ENCODE data around the gene CTCFL.

Gene CTCFL

GRCh38 chr20:57470212-57470522, 54.8 kb downstream of the CTCFL start:
- no peaks in the 10 kb centered on the region for H3K27me3 Mint-ChIP-seq (ENCODE audit: low read depth)
- H3K27ac Mint-ChIP-seq, result no peak overlapping the region
- peaks cover 9% of the 10 kb centered on the region for H3K4me1 Mint-ChIP-seq (ENCODE audit: low read depth)
- no peaks in the 10 kb centered on the region for H3K36me3 Mint-ChIP-seq (ENCODE audit: low read depth)
- H3K4me3 Mint-ChIP-seq, result no peak overlapping the region
- no peak for DNase-seq (ENCODE audit: low spot score)
- H3K9me3 Mint-ChIP-seq, result no peaks in the 10 kb centered on the region

- Mint-ChIP-seq H3K9me3 (no peaks in the 10 kb centered on the region), H3K4me1 (ENCODE audit: low read depth) (peaks cover 9% of the 10 kb centered on the region), H3K36me3 (ENCODE audit: low read depth) (no peaks in the 10 kb centered on the region), H3K27me3 (ENCODE audit: low read depth) (no peaks in the 10 kb centered on the region), H3K27ac (no peak overlapping the region), H3K4me3 (no peak overlapping the region)
- no peak for DNase-seq (ENCODE audit: low spot score)
Observed at GRCh38 chr20:57469418-57470211, 55.3 kb downstream of the CTCFL start.

- peaks cover 8% of the 10 kb centered on the region for H3K4me1 Mint-ChIP-seq (ENCODE audit: low read depth)
- H3K36me3 Mint-ChIP-seq (ENCODE audit: low read depth), result no peaks in the 10 kb centered on the region
- H3K27ac Mint-ChIP-seq, result no peak overlapping the region
- H3K4me3 Mint-ChIP-seq, result no peak overlapping the region
- H3K9me3 Mint-ChIP-seq, result no peaks in the 10 kb centered on the region
- no peak for DNase-seq (ENCODE audit: low spot score)
- H3K27me3 Mint-ChIP-seq (ENCODE audit: low read depth), result no peaks in the 10 kb centered on the region
Observed at GRCh38 chr20:57468523-57469417, 56.2 kb downstream of the CTCFL start.

- Mint-ChIP-seq H3K4me1 (ENCODE audit: low read depth) (no peaks in the 10 kb centered on the region), H3K9me3 (no peaks in the 10 kb centered on the region), H3K27me3 (ENCODE audit: low read depth) (peaks cover 4% of the 10 kb centered on the region), H3K4me3 (no peak overlapping the region), H3K36me3 (ENCODE audit: low read depth) (no peaks in the 10 kb centered on the region), H3K27ac (no peak overlapping the region)
- DNase-seq (ENCODE audit: low spot score), result no peak
Observed at GRCh38 chr20:57467742-57468141, 57.2 kb downstream of the CTCFL start.

- no peaks in the 10 kb centered on the region for H3K9me3 Mint-ChIP-seq
- peaks cover 2% of the 10 kb centered on the region for H3K4me1 Mint-ChIP-seq (ENCODE audit: low read depth)
- DNase-seq (ENCODE audit: low spot score), result no peak
- no peak overlapping the region for H3K27ac Mint-ChIP-seq
- H3K27me3 Mint-ChIP-seq (ENCODE audit: low read depth), result peaks cover 4% of the 10 kb centered on the region
- no peak overlapping the region for H3K4me3 Mint-ChIP-seq
- H3K36me3 Mint-ChIP-seq (ENCODE audit: low read depth), result no peaks in the 10 kb centered on the region
Observed at GRCh38 chr20:57465943-57466342, 59.0 kb downstream of the CTCFL start.

- Mint-ChIP-seq H3K27me3 (ENCODE audit: low read depth) (peaks cover 4% of the 10 kb centered on the region), H3K4me1 (ENCODE audit: low read depth) (peaks cover 2% of the 10 kb centered on the region), H3K4me3 (no peak overlapping the region), H3K36me3 (ENCODE audit: low read depth) (no peaks in the 10 kb centered on the region), H3K9me3 (no peaks in the 10 kb centered on the region), H3K27ac (no peak overlapping the region)
- DNase-seq (ENCODE audit: low spot score), result no peak
Observed at GRCh38 chr20:57465486-57465885, 59.5 kb downstream of the CTCFL start.

- no peak for DNase-seq (ENCODE audit: low spot score)
- no peak overlapping the region for H3K27ac Mint-ChIP-seq
Observed at GRCh38 chr20:57464642-57465211, 60.2 kb downstream of the CTCFL start.

GRCh38 chr20:57462781-57463180, 62.2 kb downstream of the CTCFL start:
- Mint-ChIP-seq H3K36me3 (ENCODE audit: low read depth) (no peaks in the 10 kb centered on the region), H3K27me3 (ENCODE audit: low read depth) (peaks cover 4% of the 10 kb centered on the region), H3K27ac (no peak overlapping the region), H3K4me1 (ENCODE audit: low read depth) (peaks cover 2% of the 10 kb centered on the region), H3K9me3 (no peaks in the 10 kb centered on the region), H3K4me3 (no peak overlapping the region)
- no peak for DNase-seq (ENCODE audit: low spot score)

More at GRCh38 chr20:57464642-57465211, 60.2 kb downstream of the CTCFL start:
- Mint-ChIP-seq H3K36me3 (ENCODE audit: low read depth) (no peaks in the 10 kb centered on the region), H3K9me3 (no peaks in the 10 kb centered on the region), H3K4me3 (no peak overlapping the region), H3K27me3 (ENCODE audit: low read depth) (peaks cover 4% of the 10 kb centered on the region), H3K4me1 (ENCODE audit: low read depth) (peaks cover 2% of the 10 kb centered on the region)

- Mint-ChIP-seq H3K27me3 (ENCODE audit: low read depth) (peaks cover 4% of the 10 kb centered on the region), H3K27ac (no peak overlapping the region), H3K9me3 (no peaks in the 10 kb centered on the region), H3K4me3 (no peak overlapping the region), H3K36me3 (ENCODE audit: low read depth) (no peaks in the 10 kb centered on the region), H3K4me1 (ENCODE audit: low read depth) (peaks cover 2% of the 10 kb centered on the region)
- no peak for DNase-seq (ENCODE audit: low spot score)
Observed at GRCh38 chr20:57461726-57462125, 63.2 kb downstream of the CTCFL start.

GRCh38 chr20:57460781-57461465, 64.0 kb downstream of the CTCFL start:
- Mint-ChIP-seq H3K36me3 (ENCODE audit: low read depth) (no peaks in the 10 kb centered on the region), H3K9me3 (no peaks in the 10 kb centered on the region), H3K4me1 (ENCODE audit: low read depth) (peaks cover 2% of the 10 kb centered on the region), H3K27ac (no peak overlapping the region), H3K4me3 (no peak overlapping the region), H3K27me3 (ENCODE audit: low read depth) (peaks cover 4% of the 10 kb centered on the region)
- DNase-seq (ENCODE audit: low spot score), result no peak

GRCh38 chr20:57459897-57460296, 65.0 kb downstream of the CTCFL start:
- H3K9me3 Mint-ChIP-seq, result no peaks in the 10 kb centered on the region
- H3K27ac Mint-ChIP-seq, result no peak overlapping the region
- no peaks in the 10 kb centered on the region for H3K36me3 Mint-ChIP-seq (ENCODE audit: low read depth)
- peaks cover 7% of the 10 kb centered on the region for H3K27me3 Mint-ChIP-seq (ENCODE audit: low read depth)
- DNase-seq (ENCODE audit: low spot score), result no peak
- peaks cover 2% of the 10 kb centered on the region for H3K4me1 Mint-ChIP-seq (ENCODE audit: low read depth)
- H3K4me3 Mint-ChIP-seq, result no peak overlapping the region

- peaks cover 10% of the 10 kb centered on the region for H3K27me3 Mint-ChIP-seq (ENCODE audit: low read depth)
Observed at GRCh38 chr20:57459278-57459677, 65.7 kb downstream of the CTCFL start.

GRCh38 chr20:57458400-57459160, 66.4 kb downstream of the CTCFL start:
- DNase-seq (ENCODE audit: low spot score), result no peak
- Mint-ChIP-seq H3K36me3 (ENCODE audit: low read depth) (no peaks in the 10 kb centered on the region), H3K4me3 (no peak overlapping the region), H3K27ac (no peak overlapping the region), H3K4me1 (ENCODE audit: low read depth) (peaks cover 2% of the 10 kb centered on the region), H3K9me3 (no peaks in the 10 kb centered on the region), H3K27me3 (ENCODE audit: low read depth) (peaks cover 10% of the 10 kb centered on the region)

More at GRCh38 chr20:57459278-57459677, 65.7 kb downstream of the CTCFL start:
- no peak for DNase-seq (ENCODE audit: low spot score)
- Mint-ChIP-seq H3K4me3 (no peak overlapping the region), H3K36me3 (ENCODE audit: low read depth) (no peaks in the 10 kb centered on the region), H3K4me1 (ENCODE audit: low read depth) (peaks cover 2% of the 10 kb centered on the region), H3K27ac (no peak overlapping the region), H3K9me3 (no peaks in the 10 kb centered on the region)

Measured in T-helper 2 cell treated with Interferon-gamma antibody and Interleukin-4, amounts not matched to agents 5 μg/mL and 100 μg/mL, for 36 hours (primary cell).